Measurements from ENCODE around the gene PDE9A. TPM values are rescaled to one million over a fixed set of nuclear protein-coding genes. Genes with fewer than 3 reads are reported as not detected.

The PDE9A gene
- total RNA-seq, 6 experiments from 2014 or later = not detected

- Mint-ChIP-seq H3K27ac (no peak overlapping the region), H3K36me3 (ENCODE audit: low read depth) (0 out of 2 replicates have a peak, but pooled peaks cover 13% of the 10 kb centered on the region), H3K4me3 (no peak overlapping the region), H3K27me3 (ENCODE audit: insufficient read depth) (peaks cover 2% of the 10 kb centered on the region), H3K9me3 (peaks cover 44% of the 10 kb centered on the region), H3K4me1 (ENCODE audit: low read depth) (no peaks in the 10 kb centered on the region)
- DNase-seq = no peak
- no peak for TF ChIP-seq CTCF (IDR thresholded peaks at IDR 0.05)
Observed at GRCh38 chr21:42615924-42616323, 37.5 kb upstream of the PDE9A start.

GRCh38 chr21:42616446-42616845 is 37.0 kb upstream of the PDE9A start:
- Mint-ChIP-seq H3K27ac (no peak overlapping the region), H3K36me3 (ENCODE audit: low read depth) (0 out of 2 replicates have a peak, but pooled peaks cover 13% of the 10 kb centered on the region), H3K9me3 (peaks cover 43% of the 10 kb centered on the region), H3K4me3 (no peak overlapping the region), H3K4me1 (ENCODE audit: low read depth) (no peaks in the 10 kb centered on the region), H3K27me3 (ENCODE audit: insufficient read depth) (peaks cover 2% of the 10 kb centered on the region)
- TF ChIP-seq CTCF (IDR thresholded peaks at IDR 0.05) = no peak
- DNase-seq = no peak

- Mint-ChIP-seq H3K4me3 (no peak overlapping the region), H3K27ac (no peak overlapping the region), H3K9me3 (peaks cover 44% of the 10 kb centered on the region)
Observed at GRCh38 chr21:42616941-42617340, 36.5 kb upstream of the PDE9A start.

GRCh38 chr21:42617486-42617885 is 35.9 kb upstream of the PDE9A start:
- peaks cover 2% of the 10 kb centered on the region for H3K27me3 Mint-ChIP-seq (ENCODE audit: insufficient read depth)

More at GRCh38 chr21:42616941-42617340, 36.5 kb upstream of the PDE9A start:
- H3K36me3 Mint-ChIP-seq (ENCODE audit: low read depth) = 0 out of 2 replicates have a peak, but pooled peaks cover 12% of the 10 kb centered on the region
- no peak for DNase-seq
- H3K4me1 Mint-ChIP-seq (ENCODE audit: low read depth) = no peaks in the 10 kb centered on the region
- no peak for TF ChIP-seq CTCF (IDR thresholded peaks at IDR 0.05)
- peaks cover 2% of the 10 kb centered on the region for H3K27me3 Mint-ChIP-seq (ENCODE audit: insufficient read depth)

GRCh38 chr21:42618707-42619102 is 34.7 kb upstream of the PDE9A start:
- DNase-seq = no peak
- peaks cover under 1% of the 10 kb centered on the region for H3K27me3 Mint-ChIP-seq (ENCODE audit: insufficient read depth)
- no peaks in the 10 kb centered on the region for H3K4me1 Mint-ChIP-seq (ENCODE audit: low read depth)
- peaks cover 43% of the 10 kb centered on the region for H3K9me3 Mint-ChIP-seq
- H3K4me3 Mint-ChIP-seq = no peak overlapping the region
- TF ChIP-seq CTCF (IDR thresholded peaks at IDR 0.05) = no peak
- no peak overlapping the region for H3K27ac Mint-ChIP-seq
- H3K36me3 Mint-ChIP-seq (ENCODE audit: low read depth) = no peaks in the 10 kb centered on the region

More at GRCh38 chr21:42617486-42617885, 35.9 kb upstream of the PDE9A start:
- H3K4me3 Mint-ChIP-seq = no peak overlapping the region
- no peak for TF ChIP-seq CTCF (IDR thresholded peaks at IDR 0.05)
- no peaks in the 10 kb centered on the region for H3K4me1 Mint-ChIP-seq (ENCODE audit: low read depth)
- no peak overlapping the region for H3K27ac Mint-ChIP-seq
- 0 out of 2 replicates have a peak, but pooled peaks cover 6% of the 10 kb centered on the region for H3K36me3 Mint-ChIP-seq (ENCODE audit: low read depth)
- no peak for DNase-seq
- H3K9me3 Mint-ChIP-seq = peaks cover 44% of the 10 kb centered on the region

GRCh38 chr21:42619166-42619565 is 34.3 kb upstream of the PDE9A start:
- peaks cover 46% of the 10 kb centered on the region for H3K9me3 Mint-ChIP-seq

More at GRCh38 chr21:42619166-42619565, 34.3 kb upstream of the PDE9A start:
- Mint-ChIP-seq H3K36me3 (ENCODE audit: low read depth) (no peaks in the 10 kb centered on the region), H3K27me3 (ENCODE audit: insufficient read depth) (peaks cover 1% of the 10 kb centered on the region), H3K27ac (no peak overlapping the region), H3K4me3 (no peak overlapping the region), H3K4me1 (ENCODE audit: low read depth) (no peaks in the 10 kb centered on the region)
- no peak for TF ChIP-seq CTCF (IDR thresholded peaks at IDR 0.05)
- no peak for DNase-seq
